ENCODE measurements around the gene CD300E. TPM values are rescaled to one million over a fixed set of nuclear protein-coding genes. Genes with fewer than 3 reads are reported as not detected.

CD300E gene
- total RNA-seq, 1 experiment from 2014 or later, result not detected

GRCh38 chr17:74624131-74624530, 593 bp upstream of the CD300E start:
- no peaks in the 10 kb centered on the region for H3K4me1 ChIP-seq (ENCODE audit: insufficient read depth, low read length, poor library complexity, severe bottlenecking)
- CTCF ChIA-PET, result no interaction called here
- intact Hi-C loops (cut with micrococcal nuclease; ENCODE audit: unreplicated experiment), result no loop called here
- no TSS peak for BruUV-seq (replicated peaks)
- no peak overlapping the region for H3K4me3 ChIP-seq (ENCODE audit: low read depth, low read length, poor library complexity, severe bottlenecking)
- TF ChIP-seq CTCF (conservative IDR thresholded peaks at IDR 0.05; ENCODE audit: low read depth, low read length) (no peak), EZH2 (IDR thresholded peaks at IDR 0.05; ENCODE audit: borderline replicate concordance, low read depth, low read length, poor library complexity, severe bottlenecking) (no peak)
- H3K27ac ChIP-seq (ENCODE audit: low read depth, low read length, poor library complexity, severe bottlenecking), result no peak overlapping the region
- DNase-seq (ENCODE audit: low spot score), result no peak
- POLR2A ChIA-PET (ENCODE audit: low non-redundant PET), result no interaction called here
- H3K9me3 ChIP-seq (ENCODE audit: low read depth, low read length, poor library complexity, severe bottlenecking), result no peaks in the 10 kb centered on the region
- H3K36me3 ChIP-seq (ENCODE audit: insufficient read depth, low read length, poor library complexity, severe bottlenecking), result no peaks in the 10 kb centered on the region
- H3K27me3 ChIP-seq (replicated peaks; ENCODE audit: insufficient read depth, low read depth, low read length, poor library complexity), result peaks cover 14% of the 10 kb centered on the region

- TF ChIP-seq CTCF (conservative IDR thresholded peaks at IDR 0.05; ENCODE audit: low read depth, low read length), result no peak
- Histone ChIP-seq H3K4me3 (ENCODE audit: low read depth, low read length, poor library complexity, severe bottlenecking) (no peak overlapping the region), H3K4me1 (ENCODE audit: insufficient read depth, low read length, poor library complexity, severe bottlenecking) (no peaks in the 10 kb centered on the region), H3K27me3 (replicated peaks; ENCODE audit: insufficient read depth, low read depth, low read length, poor library complexity) (peaks cover 30% of the 10 kb centered on the region), H3K27ac (ENCODE audit: low read depth, low read length, poor library complexity, severe bottlenecking) (no peak overlapping the region), H3K9me3 (ENCODE audit: low read depth, low read length, poor library complexity, severe bottlenecking) (no peaks in the 10 kb centered on the region), H3K36me3 (ENCODE audit: insufficient read depth, low read length, poor library complexity, severe bottlenecking) (no peaks in the 10 kb centered on the region)
- POLR2A ChIA-PET (ENCODE audit: low non-redundant PET), result no interaction called here
- BruUV-seq (replicated peaks), result no TSS peak
- intact Hi-C loops (cut with micrococcal nuclease; ENCODE audit: unreplicated experiment), result no loop called here
- CTCF ChIA-PET, result no interaction called here
- DNase-seq (ENCODE audit: low spot score), result no peak
Observed at GRCh38 chr17:74619077-74619673, 4.4 kb downstream of the CD300E start.

- TF ChIP-seq EZH2 (IDR thresholded peaks at IDR 0.05; ENCODE audit: borderline replicate concordance, low read depth, low read length, poor library complexity, severe bottlenecking) (no peak), CTCF (conservative IDR thresholded peaks at IDR 0.05; ENCODE audit: low read depth, low read length) (no peak)
- no peaks in the 10 kb centered on the region for H3K36me3 ChIP-seq (ENCODE audit: insufficient read depth, low read length, poor library complexity, severe bottlenecking)
- CTCF ChIA-PET, result no interaction called here
- no peak overlapping the region for H3K4me3 ChIP-seq (ENCODE audit: low read depth, low read length, poor library complexity, severe bottlenecking)
- no peak for DNase-seq (ENCODE audit: low spot score)
- H3K9me3 ChIP-seq (ENCODE audit: low read depth, low read length, poor library complexity, severe bottlenecking), result no peaks in the 10 kb centered on the region
- no TSS peak for BruUV-seq (replicated peaks)
- H3K27ac ChIP-seq (ENCODE audit: low read depth, low read length, poor library complexity, severe bottlenecking), result no peak overlapping the region
- peaks cover 35% of the 10 kb centered on the region for H3K27me3 ChIP-seq (replicated peaks; ENCODE audit: insufficient read depth, low read depth, low read length, poor library complexity)
- POLR2A ChIA-PET (ENCODE audit: low non-redundant PET), result no interaction called here
- no peaks in the 10 kb centered on the region for H3K4me1 ChIP-seq (ENCODE audit: insufficient read depth, low read length, poor library complexity, severe bottlenecking)
- intact Hi-C loops (cut with micrococcal nuclease; ENCODE audit: unreplicated experiment), result no loop called here
Observed at GRCh38 chr17:74618451-74618850, 5.1 kb downstream of the CD300E start.

Measured in A673 (cell line).